HG03103 (cell line): ENCODE data around the gene ARHGAP33.

Source experiments
- ATAC-seq: cut with Tn5 transposase; IDR thresholded peaks from one replicate; pipeline ENCODE4 v1.9.1; 2021; ENCODE audit warnings: low read depth; ENCODE audit not compliant: unreplicated experiment

The ARHGAP33 gene

DNA sequence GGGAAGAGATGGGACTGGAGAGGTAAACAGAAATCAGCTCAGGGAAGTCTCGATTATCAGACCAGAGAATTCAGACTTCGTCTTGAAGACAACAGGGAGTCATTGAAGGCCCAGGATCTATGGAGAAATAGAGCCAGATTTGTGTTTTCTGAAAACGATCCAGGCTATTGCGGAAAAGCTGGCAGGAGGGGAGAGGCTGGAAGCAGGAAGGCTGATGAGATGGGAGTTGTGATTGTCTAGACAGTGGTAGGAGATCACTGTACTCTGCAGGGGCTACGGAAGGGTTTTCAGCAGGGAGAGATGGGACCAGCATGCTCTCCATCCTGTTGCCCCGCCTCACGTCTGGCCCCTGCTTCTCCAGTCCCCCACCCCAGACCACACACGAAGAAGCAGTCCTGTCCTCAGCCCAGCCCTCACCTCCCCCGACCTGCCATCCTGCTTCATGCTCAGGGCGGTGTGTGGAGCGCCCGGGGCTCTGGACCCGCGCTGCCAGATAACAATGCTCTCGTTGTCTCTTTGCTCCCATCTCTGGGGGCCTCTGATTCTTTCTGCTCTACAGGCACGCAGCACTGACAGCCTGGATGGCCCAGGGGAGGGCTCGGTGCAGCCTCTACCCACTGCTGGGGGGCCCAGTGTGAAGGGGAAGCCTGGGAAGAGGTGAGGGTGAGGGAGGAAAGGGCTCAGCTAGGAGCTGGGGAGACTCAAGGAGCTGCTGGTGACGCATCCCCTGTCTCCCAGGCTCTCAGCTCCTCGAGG, 1.9 kb downstream of the ARHGAP33 start:
- ATAC-seq: no peak

DNA sequence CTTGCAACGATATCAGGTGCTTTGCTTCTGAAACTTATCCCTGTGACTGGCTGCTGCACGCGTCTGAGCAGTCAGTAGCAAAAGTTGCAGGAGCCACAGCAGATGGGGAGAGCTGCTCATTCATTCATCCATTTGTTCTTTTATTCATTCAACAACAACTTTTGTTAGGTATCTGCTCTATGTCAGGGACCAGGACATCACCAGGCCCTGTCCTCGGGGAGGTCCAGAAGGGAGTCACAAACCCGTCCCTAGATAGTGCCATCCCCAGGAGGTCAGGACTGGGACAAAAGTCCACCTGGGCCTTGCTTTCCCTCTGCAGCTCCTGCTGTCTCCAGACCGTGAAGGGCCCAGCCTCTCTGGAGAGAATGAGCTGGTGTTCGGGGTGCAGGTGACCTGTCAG, 2.6 kb downstream of the ARHGAP33 start:
- ATAC-seq: no peak

DNA sequence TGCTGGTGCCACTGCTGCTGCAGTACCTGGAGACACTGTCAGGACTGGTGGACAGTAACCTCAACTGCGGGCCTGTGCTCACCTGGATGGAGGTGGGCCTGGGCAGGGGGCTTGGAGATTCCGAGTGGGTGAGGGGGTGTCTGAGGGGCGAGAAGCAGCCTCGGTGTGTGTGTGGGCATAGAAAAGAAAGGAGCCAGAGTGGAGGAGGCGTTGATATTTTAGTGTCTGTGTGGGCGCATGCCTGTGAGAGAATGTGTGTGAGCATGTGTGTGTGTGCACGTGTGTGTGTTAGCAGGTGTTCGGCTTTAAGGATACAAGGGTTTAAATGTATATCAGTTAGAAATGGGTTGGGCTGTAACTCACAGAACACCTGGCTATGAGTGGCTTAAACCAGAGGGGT, 3.7 kb downstream of the ARHGAP33 start:
- no peak for ATAC-seq

DNA sequence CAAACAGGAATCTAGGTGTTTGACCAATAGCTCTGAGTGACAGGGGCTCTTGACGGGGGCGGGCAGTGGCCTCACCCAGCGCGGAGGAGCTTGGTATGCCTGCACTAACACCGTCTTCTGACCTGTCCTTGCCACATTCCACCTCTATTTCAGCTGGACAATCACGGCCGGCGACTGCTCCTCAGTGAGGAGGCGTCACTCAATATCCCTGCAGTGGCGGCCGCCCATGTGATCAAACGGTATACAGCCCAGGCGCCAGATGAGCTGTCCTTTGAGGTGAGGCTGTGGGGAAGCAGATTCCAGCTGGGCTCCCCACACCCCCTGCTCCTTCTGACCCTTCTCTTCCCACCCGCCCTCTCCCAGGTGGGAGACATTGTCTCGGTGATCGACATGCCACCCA, 4.7 kb downstream of the ARHGAP33 start:
- ATAC-seq: no peak

DNA sequence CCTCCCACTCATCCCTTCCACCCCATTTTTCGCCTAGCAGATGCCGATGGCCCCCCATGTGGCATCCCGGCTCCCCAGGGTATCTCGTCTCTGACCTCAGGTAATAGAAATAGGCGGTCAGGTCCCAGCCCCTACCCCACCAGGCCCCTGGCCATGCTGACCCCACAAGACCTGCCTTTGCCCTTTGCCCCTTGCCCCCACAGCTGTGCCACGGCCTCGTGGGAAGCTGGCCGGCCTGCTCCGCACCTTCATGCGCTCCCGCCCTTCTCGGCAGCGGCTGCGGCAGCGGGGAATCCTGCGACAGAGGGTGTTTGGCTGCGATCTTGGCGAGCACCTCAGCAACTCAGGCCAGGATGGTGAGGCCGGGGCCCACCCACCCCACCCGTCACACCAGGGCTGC, 5.4 kb downstream of the ARHGAP33 start:
- ATAC-seq: no peak

DNA sequence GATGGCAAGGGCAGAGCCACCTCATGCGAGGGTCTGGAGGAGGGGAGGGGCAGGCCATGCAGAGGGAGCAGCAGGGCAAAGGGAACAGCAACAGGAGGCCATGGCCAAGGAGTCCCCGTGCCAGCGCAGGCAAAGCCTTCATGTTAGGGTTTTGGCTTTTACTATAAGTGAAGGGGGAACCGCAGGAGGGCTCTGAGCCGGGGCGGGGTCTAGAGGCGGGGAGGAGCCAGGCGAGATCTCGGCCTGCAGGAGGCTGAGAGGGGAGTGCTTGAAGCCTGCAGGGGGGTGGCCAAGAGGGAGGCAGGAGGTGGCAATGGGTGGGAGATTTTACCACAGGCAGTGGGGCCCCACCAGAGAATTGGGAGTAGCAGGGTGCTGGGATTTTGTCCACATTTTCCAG, 6.3 kb downstream of the ARHGAP33 start:
- ATAC-seq: no peak

DNA sequence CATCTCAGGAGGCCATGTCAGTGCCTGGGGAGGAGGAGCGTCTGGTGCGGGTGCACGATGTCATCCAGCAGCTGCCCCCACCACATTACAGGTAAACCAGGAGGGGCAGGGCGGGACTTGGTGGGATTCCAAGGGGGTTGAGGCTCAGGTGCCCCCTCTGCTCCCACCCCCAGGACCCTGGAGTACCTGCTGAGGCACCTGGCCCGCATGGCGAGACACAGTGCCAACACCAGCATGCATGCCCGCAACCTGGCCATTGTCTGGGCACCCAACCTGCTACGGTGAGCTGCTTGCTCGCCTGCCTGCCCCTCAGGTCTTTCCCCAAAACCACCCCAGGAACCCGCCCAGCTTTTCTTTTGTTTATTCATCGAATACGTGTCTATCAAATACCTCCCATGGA, 7.2 kb downstream of the ARHGAP33 start:
- ATAC-seq: no peak

DNA sequence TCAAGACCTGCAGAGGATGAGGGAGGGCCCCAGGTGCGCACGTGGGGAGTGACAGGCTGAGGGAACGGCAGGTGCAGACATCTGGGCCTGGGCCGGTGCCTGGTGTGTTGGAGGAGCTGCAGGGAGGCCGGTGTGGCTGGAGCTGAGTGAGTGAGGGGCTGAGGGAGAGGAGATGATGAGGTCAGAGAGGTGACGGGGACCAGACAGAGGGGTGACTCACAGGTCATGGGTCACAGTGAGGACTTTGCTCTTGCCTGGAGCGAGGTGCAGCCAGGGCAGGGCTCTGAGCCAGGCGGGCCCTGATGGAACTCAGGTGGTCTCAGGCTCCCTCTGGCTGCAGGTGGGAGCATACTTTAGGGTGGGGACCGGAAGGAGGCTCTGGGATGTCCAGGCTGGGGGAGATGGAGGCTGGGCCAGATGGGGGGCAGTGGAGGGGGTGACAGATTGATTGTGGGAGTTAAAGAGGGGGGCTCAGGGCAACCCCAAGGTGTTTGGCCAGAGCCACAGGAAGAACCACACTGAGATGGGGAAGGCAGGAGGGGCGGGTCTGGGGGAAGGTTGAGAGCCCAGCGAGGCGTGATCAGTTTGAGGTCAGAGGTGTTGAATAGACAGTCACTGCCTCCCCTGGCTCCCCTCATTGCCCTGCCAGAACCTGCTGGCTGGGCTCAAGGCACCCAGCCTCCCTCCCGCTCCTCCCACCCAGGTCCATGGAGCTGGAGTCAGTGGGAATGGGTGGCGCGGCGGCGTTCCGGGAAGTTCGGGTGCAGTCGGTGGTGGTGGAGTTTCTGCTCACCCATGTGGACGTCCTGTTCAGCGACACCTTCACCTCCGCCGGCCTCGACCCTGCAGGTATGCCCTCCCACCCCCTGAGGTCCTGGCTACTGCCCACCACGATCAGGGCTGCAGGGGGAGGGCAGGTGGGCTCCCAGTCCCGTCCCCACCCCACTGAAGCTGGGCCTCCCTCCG, 8.4 kb downstream of the ARHGAP33 start:
- ATAC-seq: no peak

DNA sequence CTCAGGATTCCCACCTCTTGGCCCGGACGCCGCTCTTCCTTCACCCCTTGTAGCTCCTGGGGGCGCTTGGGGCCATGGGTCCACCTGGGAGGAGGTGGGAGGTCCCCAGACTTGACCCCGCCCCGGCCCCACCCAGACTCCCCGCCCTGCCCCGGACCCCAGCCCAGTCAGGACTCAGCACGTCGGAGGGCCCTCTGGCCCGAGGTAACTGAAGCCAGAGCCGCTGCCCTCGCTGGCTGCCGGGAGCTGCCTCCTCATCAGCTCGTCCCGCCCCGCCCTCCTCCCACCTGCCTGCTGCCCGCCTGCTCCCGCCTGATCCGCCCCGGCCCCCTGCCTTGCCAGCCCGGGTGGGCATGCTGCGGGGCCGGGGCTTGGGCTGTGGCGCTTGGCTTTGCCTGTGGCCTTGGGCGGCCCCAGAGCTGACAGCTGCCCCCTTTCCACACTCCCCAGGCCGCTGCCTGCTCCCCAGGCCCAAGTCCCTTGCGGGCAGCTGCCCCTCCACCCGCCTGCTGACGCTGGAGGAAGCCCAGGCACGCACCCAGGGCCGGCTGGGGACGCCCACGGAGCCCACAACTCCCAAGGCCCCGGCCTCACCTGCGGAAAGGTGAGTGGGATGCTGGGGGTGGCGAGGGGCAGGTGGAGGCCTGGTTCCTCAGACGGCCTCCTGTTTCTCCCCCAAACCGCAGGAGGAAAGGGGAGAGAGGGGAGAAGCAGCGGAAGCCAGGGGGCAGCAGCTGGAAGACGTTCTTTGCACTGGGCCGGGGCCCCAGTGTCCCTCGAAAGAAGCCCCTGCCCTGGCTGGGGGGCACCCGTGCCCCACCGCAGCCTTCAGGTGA, 9.4 kb downstream of the ARHGAP33 start:
- ATAC-seq: no peak

DNA sequence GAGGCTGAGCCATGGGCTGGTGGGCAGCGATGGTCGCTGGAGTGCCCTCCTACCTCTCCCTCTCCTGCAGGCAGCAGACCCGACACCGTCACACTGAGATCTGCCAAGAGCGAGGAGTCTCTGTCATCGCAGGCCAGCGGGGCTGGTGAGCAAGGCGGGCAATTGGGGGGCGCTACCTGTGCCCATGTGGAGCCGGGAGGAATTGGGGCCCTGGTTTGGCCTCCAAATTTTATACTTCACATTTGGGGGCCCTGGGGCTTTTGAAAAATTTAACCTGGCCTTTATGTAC, 9.9 kb downstream of the ARHGAP33 start:
- no peak for ATAC-seq

DNA sequence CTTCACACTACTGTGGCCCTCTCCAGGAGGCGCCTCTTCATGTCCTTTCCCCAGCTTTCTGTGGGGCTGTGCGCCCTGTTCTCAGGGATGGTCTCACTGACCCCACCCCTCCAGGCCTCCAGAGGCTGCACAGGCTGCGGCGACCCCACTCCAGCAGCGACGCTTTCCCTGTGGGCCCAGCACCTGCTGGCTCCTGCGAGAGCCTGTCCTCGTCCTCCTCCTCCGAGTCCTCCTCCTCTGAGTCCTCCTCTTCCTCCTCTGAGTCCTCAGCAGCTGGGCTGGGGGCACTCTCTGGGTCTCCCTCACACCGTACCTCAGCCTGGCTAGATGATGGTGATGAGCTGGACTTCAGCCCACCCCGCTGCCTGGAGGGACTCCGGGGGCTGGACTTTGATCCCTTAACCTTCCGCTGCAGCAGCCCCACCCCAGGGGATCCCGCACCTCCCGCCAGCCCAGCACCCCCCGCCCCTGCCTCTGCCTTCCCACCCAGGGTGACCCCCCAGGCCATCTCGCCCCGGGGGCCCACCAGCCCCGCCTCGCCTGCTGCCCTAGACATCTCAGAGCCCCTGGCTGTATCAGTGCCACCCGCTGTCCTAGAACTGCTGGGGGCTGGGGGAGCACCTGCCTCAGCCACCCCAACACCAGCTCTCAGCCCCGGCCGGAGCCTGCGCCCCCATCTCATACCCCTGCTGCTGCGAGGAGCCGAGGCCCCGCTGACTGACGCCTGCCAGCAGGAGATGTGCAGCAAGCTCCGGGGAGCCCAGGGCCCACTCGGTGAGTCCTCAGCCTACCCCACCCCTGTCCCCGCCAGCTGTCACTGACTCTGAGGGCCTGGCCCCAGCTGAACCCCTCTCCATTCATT, 11.2 kb downstream of the ARHGAP33 start:
- ATAC-seq: no peak

DNA sequence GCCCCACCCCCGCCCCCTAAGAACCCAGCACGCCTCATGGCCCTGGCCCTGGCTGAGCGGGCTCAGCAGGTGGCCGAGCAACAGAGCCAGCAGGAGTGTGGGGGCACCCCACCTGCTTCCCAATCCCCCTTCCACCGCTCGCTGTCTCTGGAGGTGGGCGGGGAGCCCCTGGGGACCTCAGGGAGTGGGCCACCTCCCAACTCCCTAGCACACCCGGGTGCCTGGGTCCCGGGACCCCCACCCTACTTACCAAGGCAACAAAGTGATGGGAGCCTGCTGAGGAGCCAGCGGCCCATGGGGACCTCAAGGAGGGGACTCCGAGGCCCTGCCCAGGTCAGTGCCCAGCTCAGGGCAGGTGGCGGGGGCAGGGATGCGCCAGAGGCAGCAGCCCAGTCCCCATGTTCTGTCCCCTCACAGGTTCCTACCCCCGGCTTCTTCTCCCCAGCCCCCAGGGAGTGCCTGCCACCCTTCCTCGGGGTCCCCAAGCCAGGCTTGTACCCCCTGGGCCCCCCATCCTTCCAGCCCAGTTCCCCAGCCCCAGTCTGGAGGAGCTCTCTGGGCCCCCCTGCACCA, 11.9 kb downstream of the ARHGAP33 start:
- no peak for ATAC-seq

DNA sequence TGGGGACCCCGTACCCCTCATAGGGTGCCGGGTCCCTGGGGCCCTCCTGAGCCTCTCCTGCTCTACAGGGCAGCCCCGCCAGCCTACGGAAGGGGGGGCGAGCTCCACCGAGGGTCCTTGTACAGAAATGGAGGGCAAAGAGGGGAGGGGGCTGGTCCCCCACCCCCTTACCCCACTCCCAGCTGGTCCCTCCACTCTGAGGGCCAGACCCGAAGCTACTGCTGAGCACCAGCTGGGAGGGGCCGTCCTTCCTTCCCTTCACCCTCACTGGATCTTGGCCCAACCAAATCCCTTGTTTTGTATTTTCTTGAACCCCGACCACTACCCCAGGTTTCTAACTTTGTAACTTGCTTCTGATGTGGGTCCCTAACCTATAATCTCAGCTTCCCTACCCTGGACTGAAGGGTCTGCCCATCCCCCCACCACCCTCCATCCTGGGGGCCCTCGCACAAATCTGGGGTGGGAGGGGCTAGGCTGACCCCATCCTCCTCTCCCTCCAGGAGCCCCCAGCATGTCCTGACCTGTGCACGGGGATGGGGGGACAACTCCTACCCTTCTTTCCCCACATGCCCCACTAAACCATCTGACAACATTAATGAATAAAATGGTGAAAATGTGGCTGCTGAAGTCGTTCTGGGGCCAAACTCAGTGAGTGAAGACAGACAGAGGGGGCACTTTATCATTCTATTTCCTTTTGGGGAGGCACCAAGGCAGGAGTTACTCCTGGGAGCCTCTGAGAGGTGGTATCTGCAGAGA, 13.0 kb downstream of the ARHGAP33 start:
- no peak for ATAC-seq

DNA sequence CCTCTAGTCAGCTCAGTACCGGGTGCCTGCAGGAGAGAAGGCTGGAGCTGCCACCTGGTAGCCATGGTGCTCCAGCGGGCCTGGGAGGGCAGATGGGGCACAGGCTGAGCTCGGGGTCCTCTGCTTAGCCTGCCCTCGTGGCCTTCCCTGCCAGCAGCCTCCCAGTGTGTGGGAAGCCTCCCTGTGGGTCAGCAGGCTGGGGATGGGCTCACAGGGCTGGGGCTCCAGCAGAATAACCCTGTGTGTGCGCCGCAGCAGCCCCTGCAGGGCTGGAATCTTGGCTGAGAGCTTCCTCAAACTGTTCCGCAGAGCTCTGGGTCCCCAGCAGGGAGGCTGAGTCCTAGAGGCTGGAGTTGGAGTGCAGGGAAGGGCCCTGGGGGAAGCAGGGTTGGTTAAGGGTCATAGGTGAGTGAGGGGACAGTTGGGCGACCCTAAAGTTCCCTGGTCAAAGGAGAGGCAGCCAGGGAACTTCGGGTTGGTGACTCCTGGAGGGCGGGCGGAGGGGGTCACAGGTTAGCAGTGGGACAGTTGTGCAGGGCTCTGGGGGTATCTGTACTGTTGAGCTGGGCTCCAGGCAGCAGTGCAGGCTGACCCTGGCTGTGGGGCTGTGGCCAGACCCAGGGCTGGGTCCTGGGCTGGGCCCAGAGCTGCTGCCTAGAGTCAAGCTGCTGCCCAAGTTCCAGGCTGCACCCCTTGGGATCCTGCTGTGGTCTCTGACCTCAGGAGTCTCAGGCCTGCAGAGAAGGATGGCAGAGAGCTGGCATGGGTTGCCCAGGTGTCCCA, 14.0 kb downstream of the ARHGAP33 start:
- ATAC-seq: no peak

DNA sequence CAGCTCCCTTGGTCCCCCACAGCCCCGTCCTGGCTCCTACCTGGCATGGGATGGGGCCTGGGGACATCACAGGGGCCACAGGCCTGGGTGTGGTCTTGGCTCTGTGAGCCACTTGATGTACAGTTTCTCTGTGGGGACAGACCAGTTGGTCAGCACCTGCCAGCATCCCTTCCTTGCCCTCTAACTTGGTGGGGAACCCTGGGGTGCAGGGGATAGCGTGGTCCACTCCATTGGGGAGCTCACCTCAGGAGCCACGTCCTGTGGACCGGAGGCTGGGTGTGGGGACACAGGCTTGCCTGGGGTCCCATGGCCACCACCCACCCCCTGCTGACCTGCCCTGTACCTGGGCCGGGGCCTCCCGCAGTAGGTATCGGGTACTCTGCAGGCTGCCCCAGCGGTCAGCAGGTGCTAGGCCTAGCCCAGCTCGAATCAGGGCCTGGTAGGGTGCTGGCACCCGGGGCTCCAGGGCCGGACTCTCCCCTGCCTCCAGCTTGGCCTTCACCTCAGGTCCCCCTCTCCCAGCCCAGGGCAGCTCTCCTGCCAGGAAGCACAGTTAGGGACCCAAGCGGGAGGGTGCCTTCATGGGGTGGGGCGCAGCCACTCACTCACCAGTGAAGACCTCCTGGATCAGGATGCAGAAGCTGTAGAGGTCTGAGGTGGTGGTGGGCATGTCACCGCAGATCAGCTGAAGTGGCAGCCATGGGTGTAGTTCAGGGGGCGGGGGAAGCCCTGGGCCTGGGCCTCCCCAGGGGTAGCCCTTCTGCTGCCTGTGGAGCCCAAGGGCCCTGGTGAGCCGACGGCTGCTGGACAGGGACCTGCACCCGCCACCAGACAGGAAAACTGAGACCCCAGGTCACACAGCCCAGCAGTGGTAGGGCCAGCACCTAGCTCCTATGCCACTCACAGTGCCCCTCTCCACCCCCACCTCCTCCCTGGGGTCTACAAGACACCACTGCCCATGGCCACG, 14.9 kb downstream of the ARHGAP33 start:
- no peak for ATAC-seq

DNA sequence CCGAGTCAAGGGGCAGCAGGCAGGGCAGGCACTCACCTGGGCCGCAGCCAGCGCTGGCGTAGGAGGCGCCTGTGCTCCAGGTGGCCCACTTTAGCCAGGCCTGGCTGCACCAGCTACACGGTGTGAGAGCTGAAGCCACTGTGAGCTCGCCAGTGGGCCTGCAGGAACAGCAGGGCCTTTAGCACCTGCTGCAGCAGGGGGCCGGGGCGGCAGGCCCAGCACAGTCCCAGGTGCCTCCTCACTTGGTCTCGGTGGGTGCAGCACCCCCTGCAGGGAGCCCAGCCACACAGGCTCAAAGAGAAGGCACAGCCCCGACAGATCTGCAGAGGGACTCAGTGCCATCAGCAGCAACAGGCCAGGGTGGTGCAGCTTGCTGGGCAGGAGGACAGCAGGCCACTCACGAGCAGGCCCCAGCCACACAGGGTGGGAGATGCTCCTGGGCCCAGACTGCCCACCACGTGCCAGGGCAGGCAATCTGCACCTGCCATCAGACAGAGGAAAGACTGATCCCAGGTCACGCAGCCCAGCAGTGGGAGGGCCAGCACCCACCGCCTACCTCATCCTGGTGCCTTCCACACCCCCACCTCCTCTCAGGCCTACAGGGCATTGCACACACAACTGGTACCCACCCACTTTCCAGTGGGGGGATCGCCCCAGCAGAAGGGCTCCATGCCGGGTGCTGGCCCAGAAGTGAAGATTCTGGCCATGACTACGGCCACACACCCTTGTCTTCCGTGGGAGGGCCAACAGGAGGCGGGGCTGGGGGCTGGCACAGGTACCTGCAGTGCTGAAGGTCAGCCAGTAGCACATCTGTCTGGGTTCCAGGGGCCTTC, 15.8 kb downstream of the ARHGAP33 start:
- ATAC-seq: no peak
